K562 (cell line): ENCODE data around the gene GATA6. TPM values are rescaled to one million over a fixed set of nuclear protein-coding genes. Genes with fewer than 3 reads are reported as not detected.

Source experiments
- ATAC-seq: fragments of 200-7000 bp; cut with Tn5 transposase; 3 replicates; pipeline ENCODE4 v1.9.1; 2020; ENCODE audit warnings: moderate library complexity
- BruUV-seq: library from RNA; stranded (reverse); fragments of 400-500 nt; replicated peaks from 2 replicates; lab custom pipeline; 2021; lab: Mats Ljungman, UMichigan
- CTCF ChIA-PET: fragments of 300-600 bp; formaldehyde crosslinking; extraction: SDS; loops from one replicate; lab custom pipeline; 2021; ENCODE audit warnings: low intra/inter-chr PET ratio; lab: Yijun Ruan, JAX
- POLR2A ChIA-PET: fragments of 300-600, 350-650 bp; sonication (Branson Sonifier 250); formaldehyde crosslinking; extraction: SDS; loops from one replicate; lab custom pipeline; 2021; ENCODE audit warnings: antibody characterized with exemption, inconsistent platforms; lab: Yijun Ruan, JAX
- DNase-seq, 4 experiments: peaks; one replicate each; pipeline versions ENCODE4 v3.0.0 to v3.0.0-alpha.2; 2011 to 2018; ENCODE audit warnings: low spot score in 3 of 4, mixed read lengths in 3 of 4; ENCODE audit errors: extremely low read depth in 1 of 4
- FAIRE-seq: peaks from 2 replicates; lab custom pipeline; 2011; peaks lifted over from hg19 to GRCh38; lab: Jason Lieb, UNC
- H2AFZ ChIP-seq: 2 replicates; pipeline ENCODE4 v1.6.0; 2011; ENCODE audit warnings: low read depth, low read length, control low read depth, inconsistent platforms
- H3K27ac ChIP-seq: fragments of 200-600 bp; 3 replicates; pipeline ENCODE4 v1.8.0; 2011; ENCODE audit warnings: low read depth, mild to moderate bottlenecking, control low read depth, inconsistent platforms, low read length, moderate library complexity, mixed read lengths; ENCODE audit errors: extremely low read depth
- H3K27me3 ChIP-seq, 2 experiments: fragments of 300-600 bp in 1 of 2; 2 replicates in 1 of 2; 3 replicates in 1 of 2; pipeline versions ENCODE4 v1.6.0 to v1.8.0; 2011; ENCODE audit warnings: inconsistent platforms in 2 of 2, low read length in 2 of 2, mild to moderate bottlenecking in 1 of 2, mixed read lengths in 1 of 2, moderate library complexity in 1 of 2; ENCODE audit not compliant: control insufficient read depth in 2 of 2, insufficient read depth in 2 of 2
- H3K36me3 ChIP-seq: fragments of 300-600 bp; 3 replicates; pipeline ENCODE4 v1.8.0; 2011; ENCODE audit warnings: mild to moderate bottlenecking, low read length, inconsistent platforms; ENCODE audit not compliant: control insufficient read depth, insufficient read depth
- H3K4me1 ChIP-seq, 2 experiments: fragments of 200-600 bp in 1 of 2; replicated peaks in 1 of 2; 2 replicates in 1 of 2; 3 replicates in 1 of 2; pipeline versions ENCODE4 v1.5.1 to v1.8.0; 2011; ENCODE audit warnings: inconsistent platforms in 2 of 2, low read length in 2 of 2, mild to moderate bottlenecking in 1 of 2, mixed read lengths in 1 of 2, moderate library complexity in 1 of 2; ENCODE audit not compliant: control insufficient read depth in 2 of 2, insufficient read depth in 2 of 2
- H3K4me2 ChIP-seq: 2 replicates; pipeline ENCODE4 v1.6.1; 2011; ENCODE audit warnings: low read length, control low read depth, inconsistent platforms, mixed read lengths; ENCODE audit not compliant: insufficient read depth
- H3K4me3 ChIP-seq: fragments of 200-600 bp; sonication (generic), shearing (Covaris generic); 2 replicates; pipeline ENCODE4 v1.5.1; 2016; ENCODE audit warnings: control low read depth, inconsistent platforms
- H3K79me2 ChIP-seq: fragments of 200-600 bp; 3 replicates; pipeline ENCODE4 v1.8.0; 2011; ENCODE audit warnings: low read length, inconsistent platforms; ENCODE audit not compliant: control insufficient read depth, insufficient read depth
- H3K9ac ChIP-seq, 2 experiments: 2 replicates each; pipeline versions ENCODE4 v1.6.0 to v1.6.1; 2011; ENCODE audit warnings: low read depth in 2 of 2, low read length in 2 of 2, control low read depth in 1 of 2, inconsistent platforms in 1 of 2, mild to moderate bottlenecking in 1 of 2, mixed read lengths in 1 of 2; ENCODE audit not compliant: insufficient read depth in 1 of 2
- H3K9me1 ChIP-seq: one replicate; pipeline ENCODE4 v1.6.0; 2011; ENCODE audit warnings: inconsistent platforms, mild to moderate bottlenecking, low read length, moderate library complexity; ENCODE audit not compliant: control insufficient read depth, insufficient read depth
- H3K9me3 ChIP-seq: replicated peaks from 2 replicates; pipeline ENCODE4 v1.5.1; 2011; ENCODE audit warnings: low read depth, low read length, inconsistent platforms; ENCODE audit not compliant: control insufficient read depth, insufficient read depth
- H4K20me1 ChIP-seq: replicated peaks from 2 replicates; pipeline ENCODE4 v1.6.1; 2011; ENCODE audit warnings: low read length, inconsistent platforms, mixed read lengths; ENCODE audit not compliant: control insufficient read depth, insufficient read depth
- BRD9 ChIP-seq: fragments of 450-650 bp; IDR thresholded peaks from 2 replicates; pipeline ENCODE4 v1.6.1; 2018; ENCODE audit warnings: low read depth; ENCODE audit not compliant: partially characterized antibody
- DIDO1 ChIP-seq: fragments of 450-650 bp; IDR thresholded peaks from 2 replicates; pipeline ENCODE4 v1.6.1; 2016; ENCODE audit warnings: low read depth, missing biosample characterization, missing genetic modification characterization
- GABPB1 ChIP-seq: sonication (generic); formaldehyde crosslinking; IDR thresholded peaks from 2 replicates; pipeline ENCODE4 v1.8.0; 2022; ENCODE audit warnings: mild to moderate bottlenecking, missing genetic modification reagents
- HNRNPL ChIP-seq: fragments of 200-400 bp; formaldehyde crosslinking; IDR thresholded peaks from 2 replicates; pipeline ENCODE4 v1.6.1; 2017; ENCODE audit warnings: low read depth, mild to moderate bottlenecking, low read length
- HOXB6 ChIP-seq: fragments of 250-450 bp; sonication (Bioruptor Pico); IDR thresholded peaks from 2 replicates; pipeline ENCODE4 v1.5.1; 2022; ENCODE audit warnings: mild to moderate bottlenecking, borderline replicate concordance
- RAD51 ChIP-seq: fragments of 450-650 bp; IDR thresholded peaks from 2 replicates; pipeline ENCODE4 v1.7.1; 2016; ENCODE audit warnings: low read depth, mild to moderate bottlenecking, borderline replicate concordance
- ZNF175 ChIP-seq: fragments of 200-800 bp; sonication (Bioruptor generic); IDR thresholded peaks from 2 replicates; pipeline ENCODE4 v1.6.1; 2016; ENCODE audit warnings: low read depth, mild to moderate bottlenecking, missing genetic modification characterization, missing compliant biosample characterization
- ZNF444 ChIP-seq: fragments of 250-450 bp; sonication (Bioruptor Pico); IDR thresholded peaks from 2 replicates; pipeline ENCODE4 v1.4.0; 2020; ENCODE audit warnings: mild to moderate bottlenecking, moderate library complexity
- WGBS: fragments of 100-300 bp; shearing (Covaris generic); methylation state at CpG from one replicate; pipeline ENCODE4 v1.1.6; 2016; ENCODE audit warnings: low coverage, mixed read lengths; ENCODE audit not compliant: insufficient coverage; ENCODE audit errors: missing lambda C conversion rate; 5-methylcytosine and 5-hydroxymethylcytosine counted together
- in situ Hi-C: fragments of 300-500 bp; cut with MboI; formaldehyde crosslinking; loops from 4 replicates; pipeline ENCODE4 v1.15.0; 2018; ENCODE audit warnings: inconsistent platforms, mixed read lengths
- intact Hi-C: fragments of 100-400 bp; cut with micrococcal nuclease; formaldehyde crosslinking; loops from 2 replicates; pipeline ENCODE4 v1.14.2; 2022
- polyA plus RNA-seq, 8 experiments: library from polyadenylated mRNA; depleted of rRNA in 4 of 8; stranded (reverse) in 5 of 8; unstranded in 3 of 8; fragments of >200 nt; fragmentation: Nextera tagmentation in 2 of 8; fragmentation: Illumina TruSeq in 1 of 8; extraction: Ambion mirVana in 2 of 8; extraction: Trizol in 1 of 8; gene quantifications; 2 replicates each; pipeline versions ENCODE4 v1.2.1 to v1.2.3, GENCODE V29; 2011 to 2014; ENCODE audit warnings: inconsistent platforms in 1 of 8, missing spikeins in 1 of 8
- total RNA-seq, 7 experiments: library from RNA; depleted of rRNA in 6 of 7; stranded (reverse); fragments of >200 nt in 6 of 7; fragmentation: Illumina TruSeq in 2 of 7; extraction: Trizol in 2 of 7; gene quantifications; 2 replicates each; pipeline versions ENCODE4 v1.2.1 to v1.2.3, GENCODE V29; 2011 to 2021; ENCODE audit warnings: low replicate concordance in 1 of 7
- TF ChIP-seq, protein P1 (sequence below), 3 experiments: IDR thresholded peaks in 2 of 3; conservative IDR thresholded peaks in 1 of 3; 2 replicates each; pipeline ENCODE4 v1.5.1; 2011 to 2012; ENCODE audit warnings: low read length in 3 of 3, mild to moderate bottlenecking in 3 of 3, control low read depth in 2 of 3, improper control_type of control experiment in 1 of 3, inconsistent platforms in 1 of 3, low read depth in 1 of 3, mixed read lengths in 1 of 3, moderate library complexity in 1 of 3; ENCODE audit not compliant: insufficient read depth in 2 of 3
- TF ChIP-seq, protein P2 (sequence below): fragments of 450-650 bp; conservative IDR thresholded peaks from 2 replicates; pipeline ENCODE4 v1.6.1; 2016; ENCODE audit warnings: missing genetic modification characterization, low read depth, mild to moderate bottlenecking, control low read depth, missing compliant biosample characterization

GATA6 gene
- total and polyA plus RNA-seq, 9 of the 15 experiments (the other 6 are each of a cell fraction or from before 2014, with no cell fraction given), result 0.01 to 0.24 (median 0.16) TPM; not detected in 5

DNA sequence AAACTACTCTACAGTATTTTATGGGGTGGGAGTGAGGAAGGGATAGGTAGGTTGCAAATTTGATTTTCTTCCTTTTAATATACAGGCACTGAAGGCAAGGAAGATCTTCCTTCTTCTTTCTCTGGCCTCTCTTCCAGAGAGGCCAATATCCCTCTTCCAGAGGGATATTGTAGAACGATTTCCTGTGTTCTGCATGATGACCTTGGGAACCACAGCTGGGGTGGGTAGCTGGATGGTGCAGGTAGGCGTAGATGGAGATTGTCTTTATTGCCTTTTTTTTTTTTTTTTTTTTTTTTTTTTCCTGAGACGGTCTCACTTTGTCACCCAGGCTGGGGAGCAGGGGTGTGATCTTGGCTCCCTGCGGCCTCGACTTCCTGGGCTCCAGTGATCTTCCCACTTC is 49.4 kb downstream of the GATA6 start:
- no peak overlapping the region for H3K27ac ChIP-seq
- DNase-seq (no peak), FAIRE-seq (no peak), ATAC-seq (no peak)
- no peak overlapping the region for H2AFZ ChIP-seq
- no TSS peak for BruUV-seq
- peaks cover 14 to 28% of the 10 kb centered on the region in 2 experiments; a peak in 4 of 5 replicates for H3K27me3 ChIP-seq
- intact Hi-C loops (loop anchor here (10.0 kb wide), 1 partner anchor 56 kb away; no protein-coding TSS in a partner anchor), in situ Hi-C loops (no loop called here)
- H3K79me2 ChIP-seq, result no peaks in the 10 kb centered on the region
- H3K9me3 ChIP-seq, result no peaks in the 10 kb centered on the region
- 3% methylated on average over 4 of the region's 5 CpGs for WGBS
- no peak for TF ChIP-seq DIDO1 (tag)
- no peaks in the 10 kb centered on the region for H4K20me1 ChIP-seq
- no peak overlapping the region for H3K9ac ChIP-seq
- 0 out of 5 replicates have a peak, but pooled peaks cover 0 to 2% of the 10 kb centered on the region in 2 experiments for H3K4me1 ChIP-seq
- H3K4me3 ChIP-seq, result no peak overlapping the region
- ChIA-PET POLR2A (no interaction called here), CTCF (no interaction called here)
- H3K9me1 ChIP-seq, result no peaks in the 10 kb centered on the region
- H3K36me3 ChIP-seq, result no peaks in the 10 kb centered on the region
- H3K4me2 ChIP-seq, result no peak overlapping the region

DNA sequence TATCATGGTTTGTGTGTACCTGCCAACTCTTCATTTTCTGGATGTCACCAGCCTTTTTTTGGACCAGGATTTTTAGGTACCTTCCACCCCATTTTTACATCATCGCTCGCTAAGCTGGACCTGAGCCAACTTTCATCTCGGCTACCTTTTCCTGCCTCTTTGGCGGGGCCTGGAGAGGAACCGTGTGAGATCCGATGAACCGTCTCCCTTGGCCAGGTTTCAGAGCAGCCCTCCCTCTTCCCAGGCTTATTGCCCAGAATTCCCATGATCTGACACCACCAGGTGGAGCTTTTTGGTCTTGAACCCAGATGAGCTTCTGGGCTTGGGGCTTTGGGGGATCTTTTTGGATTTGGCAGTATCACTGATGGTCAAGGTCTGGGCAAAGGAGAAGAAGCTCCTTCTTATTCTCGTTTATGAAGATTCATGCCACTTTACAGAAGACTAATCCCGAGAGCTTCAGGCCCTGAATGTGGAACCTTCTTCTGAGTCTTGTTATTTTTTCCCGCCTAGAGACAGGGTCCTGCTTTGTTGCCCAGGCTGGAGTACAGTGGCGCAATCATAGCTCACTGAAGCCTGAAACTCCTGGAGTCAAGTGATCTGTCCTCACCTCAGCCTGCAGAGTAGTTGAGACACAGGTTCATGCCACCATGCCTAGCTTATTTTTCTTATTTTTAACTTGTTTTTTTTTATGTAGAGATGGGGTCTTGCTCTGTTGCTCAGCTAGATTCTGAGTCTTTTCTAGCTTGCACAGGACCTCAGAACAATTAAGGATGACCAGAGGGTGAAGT is 50.4 kb downstream of the GATA6 start:
- H3K9me3 ChIP-seq, result no peaks in the 10 kb centered on the region
- H3K4me1 ChIP-seq, result 0 out of 5 replicates have a peak, but pooled peaks cover 0 to 2% of the 10 kb centered on the region in 2 experiments
- H3K4me3 ChIP-seq, result no peak overlapping the region
- peaks cover 14 to 31% of the 10 kb centered on the region in 2 experiments; a peak in 4 of 5 replicates for H3K27me3 ChIP-seq
- in situ Hi-C loops, result no loop called here
- H3K9ac ChIP-seq, result no peak overlapping the region
- ChIA-PET CTCF (no interaction called here), POLR2A (interaction anchor here (0.5 to 0.8 kb wide), 3 partner anchors 10 to 178 kb away, joined by 3 to 5 read pairs (median 3); no protein-coding TSS in a partner anchor)
- no peak for ATAC-seq
- 3% methylated on average over 11 of the region's 11 CpGs for WGBS
- H3K9me1 ChIP-seq, result no peaks in the 10 kb centered on the region
- H3K27ac ChIP-seq, result no peak overlapping the region
- no TSS peak for BruUV-seq
- H4K20me1 ChIP-seq, result 0 out of 2 replicates have a peak, but pooled peaks cover 3% of the 10 kb centered on the region
- intact Hi-C loops, result loop anchor here (10.0 kb wide), 1 partner anchor 55 kb away; no protein-coding TSS in a partner anchor
- no peak overlapping the region for H2AFZ ChIP-seq
- no peaks in the 10 kb centered on the region for H3K36me3 ChIP-seq
- no peak for FAIRE-seq
- H3K79me2 ChIP-seq, result no peaks in the 10 kb centered on the region
- DNase-seq, result peak in 1 of 4 experiments; percentile 15
- no peak overlapping the region for H3K4me2 ChIP-seq
- TF ChIP-seq RAD51 (no peak), HNRNPL (no peak), ZNF175 (CRISPR knock-in tag) (no peak), HOXB6 (no peak), ZNF444 (CRISPR knock-in tag) (no peak), GABPB1 (CRISPR knock-in tag) (no peak), BRD9 (no peak)
- TF ChIP-seq, protein P1, sequence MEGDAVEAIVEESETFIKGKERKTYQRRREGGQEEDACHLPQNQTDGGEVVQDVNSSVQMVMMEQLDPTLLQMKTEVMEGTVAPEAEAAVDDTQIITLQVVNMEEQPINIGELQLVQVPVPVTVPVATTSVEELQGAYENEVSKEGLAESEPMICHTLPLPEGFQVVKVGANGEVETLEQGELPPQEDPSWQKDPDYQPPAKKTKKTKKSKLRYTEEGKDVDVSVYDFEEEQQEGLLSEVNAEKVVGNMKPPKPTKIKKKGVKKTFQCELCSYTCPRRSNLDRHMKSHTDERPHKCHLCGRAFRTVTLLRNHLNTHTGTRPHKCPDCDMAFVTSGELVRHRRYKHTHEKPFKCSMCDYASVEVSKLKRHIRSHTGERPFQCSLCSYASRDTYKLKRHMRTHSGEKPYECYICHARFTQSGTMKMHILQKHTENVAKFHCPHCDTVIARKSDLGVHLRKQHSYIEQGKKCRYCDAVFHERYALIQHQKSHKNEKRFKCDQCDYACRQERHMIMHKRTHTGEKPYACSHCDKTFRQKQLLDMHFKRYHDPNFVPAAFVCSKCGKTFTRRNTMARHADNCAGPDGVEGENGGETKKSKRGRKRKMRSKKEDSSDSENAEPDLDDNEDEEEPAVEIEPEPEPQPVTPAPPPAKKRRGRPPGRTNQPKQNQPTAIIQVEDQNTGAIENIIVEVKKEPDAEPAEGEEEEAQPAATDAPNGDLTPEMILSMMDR (IDR thresholded peaks at IDR 0.05 in 2 of 3, conservative IDR thresholded peaks at IDR 0.05 in 1 of 3; ENCODE audit: insufficient read depth in 2 of 3, low read depth in 1 of 3, low read length in 3 of 3), result peak in 1 of 3 experiments; percentile 32; a peak in 1 of 6 replicates
- TF ChIP-seq, protein P2, sequence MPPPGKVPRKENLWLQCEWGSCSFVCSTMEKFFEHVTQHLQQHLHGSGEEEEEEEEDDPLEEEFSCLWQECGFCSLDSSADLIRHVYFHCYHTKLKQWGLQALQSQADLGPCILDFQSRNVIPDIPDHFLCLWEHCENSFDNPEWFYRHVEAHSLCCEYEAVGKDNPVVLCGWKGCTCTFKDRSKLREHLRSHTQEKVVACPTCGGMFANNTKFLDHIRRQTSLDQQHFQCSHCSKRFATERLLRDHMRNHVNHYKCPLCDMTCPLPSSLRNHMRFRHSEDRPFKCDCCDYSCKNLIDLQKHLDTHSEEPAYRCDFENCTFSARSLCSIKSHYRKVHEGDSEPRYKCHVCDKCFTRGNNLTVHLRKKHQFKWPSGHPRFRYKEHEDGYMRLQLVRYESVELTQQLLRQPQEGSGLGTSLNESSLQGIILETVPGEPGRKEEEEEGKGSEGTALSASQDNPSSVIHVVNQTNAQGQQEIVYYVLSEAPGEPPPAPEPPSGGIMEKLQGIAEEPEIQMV (tag), result no peak
